ENCODE measurements around the gene ARHGEF2. TPM values are rescaled to one million over a fixed set of nuclear protein-coding genes. Genes with fewer than 3 reads are reported as not detected.
A peak's percentile ranks its signal among the peaks of the same experiment; 100 is the strongest.

Gene ARHGEF2
- total RNA-seq: 57.6 TPM

GRCh38 chr1:155978325-155978972 is at the start of gene ARHGEF2:
Gene ARHGEF2 (minus strand): TSS chr1:155978547. CDS start chr1:155978427, 120 bp downstream.
- peak; percentile 33 for DNase-seq

- no peak for DNase-seq
Measured at GRCh38 chr1:156026588-156026987, 48.2 kb upstream of the ARHGEF2 start.

DNA sequence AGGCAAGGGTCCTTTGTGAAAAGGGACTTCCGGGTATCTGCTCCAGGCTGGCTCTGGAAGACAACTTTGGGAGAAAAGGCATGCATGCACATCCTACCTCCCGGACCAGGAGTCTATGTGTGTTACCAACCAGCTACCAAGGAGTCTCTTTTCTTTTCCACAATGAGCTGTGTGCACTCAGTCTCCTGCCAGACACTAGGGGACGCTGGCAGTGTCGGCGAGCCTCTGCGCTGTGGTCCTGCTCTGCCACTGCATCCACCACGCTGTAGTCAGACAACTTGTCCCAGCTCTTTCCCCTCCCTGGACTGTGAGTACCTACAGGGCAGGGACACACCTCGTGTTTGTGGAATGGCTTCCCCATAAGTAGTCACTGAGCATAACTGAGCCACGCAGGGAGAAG is 47.5 kb upstream of the ARHGEF2 start:
- DNase-seq: no peak

DNA sequence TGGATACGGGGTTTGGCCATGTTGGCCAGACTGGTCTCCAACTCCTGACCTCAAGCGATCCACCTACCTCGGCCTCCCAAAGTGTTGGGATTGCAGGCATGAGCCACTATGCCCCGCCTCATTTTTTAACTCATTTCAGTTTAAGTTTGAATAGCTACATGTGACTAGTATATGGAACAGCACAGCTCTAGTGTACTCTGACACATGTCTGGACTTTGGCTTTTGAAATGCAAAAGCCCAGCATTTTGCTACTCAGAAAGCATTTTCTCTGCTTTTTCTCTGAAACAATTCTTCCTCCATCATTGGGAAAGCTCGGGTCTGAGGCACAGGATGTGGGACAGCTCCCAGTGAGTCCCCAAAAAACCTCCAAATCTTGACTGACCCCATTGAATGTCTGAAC is 46.5 kb upstream of the ARHGEF2 start:
- DNase-seq: no peak

DNA sequence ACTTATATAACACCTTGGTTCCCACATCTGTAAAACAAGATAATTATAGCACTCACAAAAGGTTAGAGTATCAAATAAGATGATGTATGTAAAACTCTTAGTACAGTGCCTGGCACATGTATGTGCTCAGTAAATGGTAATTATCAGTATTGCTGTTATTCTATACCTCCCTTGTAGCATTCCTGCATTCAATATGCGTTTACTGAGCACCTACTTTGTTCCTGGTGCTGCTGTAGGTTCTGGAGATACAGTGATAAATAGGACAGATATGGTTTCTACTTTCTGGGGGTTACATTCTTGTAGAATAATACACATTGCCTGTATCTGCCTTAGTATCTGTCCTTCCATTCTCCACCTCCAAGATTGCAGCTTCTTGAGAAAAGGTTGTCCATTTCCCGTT is 43.6 kb upstream of the ARHGEF2 start:
- no peak for DNase-seq

GRCh38 chr1:156021093-156021428 is 42.7 kb upstream of the ARHGEF2 start:
- no peak for DNase-seq

DNA sequence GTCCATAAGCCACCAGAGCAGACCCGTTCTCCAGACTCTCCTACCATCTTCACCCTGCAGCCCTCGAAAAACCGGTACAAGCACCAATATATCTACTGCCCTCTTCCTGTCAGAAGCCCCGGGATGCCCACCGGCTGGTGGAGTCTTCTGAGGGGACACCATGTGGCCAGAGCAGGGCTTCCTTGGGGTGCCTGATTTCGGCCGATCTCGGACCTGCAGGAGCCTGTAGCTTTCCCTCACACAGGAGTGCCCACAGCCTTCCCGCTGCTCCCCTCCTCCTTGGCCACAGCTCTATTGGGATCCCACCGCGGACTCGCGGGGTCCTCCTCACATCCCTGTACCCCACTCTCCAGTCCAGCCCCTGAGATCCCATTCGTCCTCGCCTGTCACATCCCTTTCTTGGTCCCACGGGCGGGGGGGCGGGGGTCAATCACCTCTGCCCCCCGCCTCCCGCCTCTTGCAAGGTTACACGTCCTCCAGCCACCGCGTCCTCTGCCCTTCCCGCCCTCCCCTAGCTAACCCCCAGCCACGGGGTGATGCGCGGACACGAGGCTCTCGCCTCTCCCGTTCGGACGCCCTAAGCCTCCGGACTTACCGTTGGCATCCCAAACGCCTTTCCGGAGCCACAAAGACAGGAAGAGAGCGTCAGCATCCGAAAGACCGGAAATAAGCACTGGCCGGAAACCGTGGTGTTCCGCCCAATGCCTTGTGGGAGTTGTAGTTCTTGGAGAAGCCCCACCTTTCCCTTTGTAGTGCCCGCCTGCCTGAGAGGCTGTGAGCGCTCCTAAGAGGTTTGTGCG is 42.1 kb upstream of the ARHGEF2 start, which contains the start of gene SSR2:
Gene SSR2, minus strand, starts transcription at position 659 of the 800 bp plus-strand sequence. CDS start 784 bp downstream, outside the sequence.
- DNase-seq: peak; percentile 93

GRCh38 chr1:156019946-156020292 is 41.6 kb upstream of the ARHGEF2 start:
- no peak for DNase-seq

GRCh38 chr1:156014829-156015228 is 36.5 kb upstream of the ARHGEF2 start:
- DNase-seq: no peak

- no peak for DNase-seq
Measured at GRCh38 chr1:156012051-156012817, 33.9 kb upstream of the ARHGEF2 start.

DNA sequence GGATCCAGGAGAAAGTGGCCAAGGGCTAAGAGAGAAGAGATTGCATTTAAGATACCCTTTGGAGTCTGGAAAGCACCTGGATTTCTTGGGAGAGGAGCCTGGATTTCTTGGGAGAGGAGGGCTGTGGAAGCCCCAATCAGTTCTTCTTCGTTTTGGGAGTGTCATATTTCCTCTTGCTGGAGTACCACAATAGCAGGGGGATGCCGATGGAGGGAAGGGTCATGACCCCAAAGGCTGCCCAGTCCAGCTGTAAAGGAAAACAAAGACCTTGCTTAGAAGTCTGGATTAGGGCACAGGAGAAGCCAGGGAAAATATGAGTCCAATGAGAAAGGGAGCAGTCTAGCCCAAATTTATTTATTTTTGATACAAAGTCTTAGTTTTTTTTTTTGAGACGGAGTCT is 31.1 kb upstream of the ARHGEF2 start:
- DNase-seq: no peak

- no peak for DNase-seq
Measured at GRCh38 chr1:156006666-156007376, 28.5 kb upstream of the ARHGEF2 start.

DNA sequence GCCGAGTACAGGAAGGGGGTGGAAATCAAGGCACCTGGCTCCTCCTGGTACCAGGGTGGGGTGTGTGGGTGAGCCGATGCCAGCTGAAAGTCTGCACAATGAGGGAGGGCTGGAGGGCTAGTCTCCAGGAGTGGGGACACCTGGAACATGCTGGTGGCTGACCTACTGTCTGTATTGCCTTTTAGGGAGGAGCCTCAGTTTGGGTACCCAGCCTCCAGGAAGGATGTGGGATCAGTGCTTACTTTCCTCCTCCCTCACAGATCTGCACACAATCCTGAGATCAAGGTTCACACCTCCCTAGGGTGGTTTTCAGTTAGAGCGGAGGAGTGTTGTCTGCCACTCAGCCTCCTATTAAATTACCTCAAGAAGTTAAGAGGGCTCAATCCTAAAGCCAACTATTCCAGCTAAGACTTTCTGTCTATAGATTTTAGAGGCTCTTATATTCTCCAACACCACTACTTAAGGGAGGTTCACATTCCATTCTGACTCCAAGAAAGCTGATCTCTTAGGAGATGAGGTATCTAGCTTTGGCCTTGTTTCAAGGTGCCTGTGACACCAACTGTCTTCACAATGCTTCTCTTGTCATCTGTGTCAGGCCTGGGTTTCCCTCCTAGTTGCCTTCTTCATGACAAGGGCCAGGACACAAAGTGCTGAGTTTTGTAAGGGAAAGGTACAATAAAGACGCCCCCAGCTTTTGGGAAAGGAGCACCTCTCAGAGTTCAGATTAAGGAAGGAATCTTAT is 26.7 kb upstream of the ARHGEF2 start:
- DNase-seq: no peak

DNA sequence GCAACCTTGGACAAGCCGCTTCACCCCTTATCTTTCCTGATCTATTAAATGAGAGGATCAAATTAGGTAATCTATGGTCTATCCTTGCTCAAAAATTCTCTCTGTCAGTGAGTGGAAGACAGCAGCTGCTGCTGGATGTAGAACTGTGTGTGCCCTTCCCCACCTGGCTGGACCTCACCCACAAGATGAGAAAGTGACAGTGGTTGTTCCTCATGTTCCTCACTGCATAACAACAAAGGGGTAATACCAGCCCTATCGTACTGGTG is 25.5 kb upstream of the ARHGEF2 start:
- no peak for DNase-seq

GRCh38 chr1:156002188-156002911 is 24.0 kb upstream of the ARHGEF2 start:
- DNase-seq: no peak

GRCh38 chr1:156001662-156002171 is 23.4 kb upstream of the ARHGEF2 start:
- no peak for DNase-seq

- no peak for DNase-seq
Measured at GRCh38 chr1:156001021-156001661, 22.8 kb upstream of the ARHGEF2 start.

DNA sequence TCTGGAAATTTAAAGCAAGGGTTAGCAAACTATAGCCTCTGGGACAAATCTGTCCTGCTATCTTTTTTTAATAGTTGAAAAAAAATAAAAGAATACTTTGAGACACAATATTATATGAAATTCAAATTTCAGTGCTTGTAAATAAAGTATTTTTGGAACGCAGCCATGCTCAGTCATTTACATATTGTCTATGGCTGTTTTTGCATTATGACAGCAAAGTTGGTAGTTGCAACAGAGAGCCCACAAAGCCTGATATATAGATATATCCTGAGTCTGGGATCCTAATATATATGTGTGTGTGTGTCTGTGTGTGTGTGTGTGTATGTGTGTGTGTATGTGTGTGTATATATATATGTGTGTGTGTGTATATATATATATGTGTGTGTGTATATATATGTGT is 21.6 kb upstream of the ARHGEF2 start:
- DNase-seq: no peak

DNA sequence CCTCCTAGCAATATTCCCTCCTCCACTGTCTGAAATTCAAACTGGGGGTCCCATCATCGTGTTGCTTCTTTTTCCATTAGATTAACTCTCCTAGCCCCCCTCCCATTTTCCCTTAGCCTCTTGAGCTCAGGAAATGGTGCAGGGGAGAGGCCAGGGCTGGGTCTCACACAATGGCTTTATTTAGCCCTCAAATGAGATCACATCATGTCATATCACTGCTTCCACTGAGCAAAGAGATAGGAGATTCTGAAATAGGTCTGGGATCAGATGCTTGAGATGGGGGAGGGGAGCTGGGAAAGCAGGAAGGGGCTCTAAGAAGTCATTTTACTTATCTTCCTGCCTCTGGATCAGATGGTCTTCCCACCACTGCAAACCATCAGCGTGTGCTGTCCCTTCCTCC is 17.8 kb upstream of the ARHGEF2 start:
- no peak for DNase-seq

- DNase-seq: no peak
Measured at GRCh38 chr1:155993595-155993994, 15.2 kb upstream of the ARHGEF2 start.

Measured in skin of body (tissue), 2 donors.